IMR-90 (cell line): Measurements from ENCODE around the gene EGF. TPM values are rescaled to one million over a fixed set of nuclear protein-coding genes. Genes with fewer than 3 reads are reported as not detected.

Source experiments
- ATAC-seq: fragments of 200-7000 bp; cut with Tn5 transposase; 2 replicates; pipeline ENCODE4 v1.9.1; 2020; ENCODE audit warnings: low read depth, mild to moderate bottlenecking, moderate library complexity
- BruUV-seq: library from RNA; stranded (reverse); fragments of 400-500 nt; replicated peaks from 2 replicates; lab custom pipeline; 2021; lab: Mats Ljungman, UMichigan
- CTCF ChIA-PET: fragments of 300-600 bp; formaldehyde crosslinking; extraction: SDS; loops from one replicate; lab custom pipeline; 2021; ENCODE audit warnings: antibody characterized with exemption; lab: Yijun Ruan, JAX
- POLR2A ChIA-PET: fragments of 300-600 bp; sonication (Branson Sonifier 250); formaldehyde crosslinking; loops from one replicate; lab custom pipeline; 2022; ENCODE audit warnings: antibody characterized with exemption; ENCODE audit not compliant: unreplicated experiment; lab: Charles Lee
- DNase-seq: peaks from one replicate; pipeline ENCODE4 v3.0.0; 2013
- H2AFZ ChIP-seq: replicated peaks from 2 replicates; pipeline ENCODE3; 2013; ENCODE audit warnings: low read length, mild to moderate bottlenecking; ENCODE audit not compliant: poor library complexity
- H2AK5ac ChIP-seq: 2 replicates; pipeline ENCODE4 v1.6.1; 2013; ENCODE audit warnings: low read depth, low read length, inconsistent platforms
- H2AK9ac ChIP-seq: replicated peaks from 2 replicates; pipeline ENCODE3; 2013; ENCODE audit warnings: mild to moderate bottlenecking, low read depth, low read length, moderate library complexity; ENCODE audit not compliant: poor library complexity
- H2BK120ac ChIP-seq: 2 replicates; pipeline ENCODE4 v1.6.1; 2013; ENCODE audit warnings: low read depth, low read length, inconsistent platforms
- H2BK15ac ChIP-seq: 3 replicates; pipeline ENCODE4 v1.6.1; 2013; ENCODE audit warnings: low read depth, low read length, inconsistent platforms
- H2BK20ac ChIP-seq: 2 replicates; pipeline ENCODE4 v1.6.1; 2013; ENCODE audit warnings: low read depth, mild to moderate bottlenecking, inconsistent platforms, low read length, moderate library complexity
- H2BK5ac ChIP-seq: 2 replicates; pipeline ENCODE4 v1.6.1; 2013; ENCODE audit warnings: mild to moderate bottlenecking, low read depth, low read length, inconsistent platforms; ENCODE audit not compliant: poor library complexity, severe bottlenecking
- H3K14ac ChIP-seq: replicated peaks from 2 replicates; pipeline ENCODE4 v1.6.1; 2013; ENCODE audit warnings: low read depth, low read length, inconsistent platforms
- H3K18ac ChIP-seq: 2 replicates; pipeline ENCODE4 v1.6.1; 2013; ENCODE audit warnings: low read depth, low read length, control low read depth
- H3K23ac ChIP-seq: 2 replicates; pipeline ENCODE4 v1.6.1; 2013; ENCODE audit warnings: low read depth, low read length, inconsistent platforms
- H3K27ac ChIP-seq: 2 replicates; pipeline ENCODE4 v1.5.1; 2013; ENCODE audit warnings: mild to moderate bottlenecking, control low read depth, low read length; ENCODE audit not compliant: insufficient read depth
- H3K27me3 ChIP-seq: 2 replicates; pipeline ENCODE4 v1.6.1; 2013; ENCODE audit warnings: low read length; ENCODE audit not compliant: control insufficient read depth, insufficient read depth
- H3K36me3 ChIP-seq: 2 replicates; pipeline ENCODE4 v1.6.1; 2013; ENCODE audit warnings: low read length, mixed read lengths; ENCODE audit not compliant: control insufficient read depth, insufficient read depth
- H3K4ac ChIP-seq: 2 replicates; pipeline ENCODE4 v1.6.1; 2013; ENCODE audit warnings: low read depth, low read length, inconsistent platforms
- H3K4me1 ChIP-seq: 2 replicates; pipeline ENCODE4 v1.6.1; 2013; ENCODE audit warnings: low read length, mixed read lengths; ENCODE audit not compliant: control insufficient read depth, insufficient read depth
- H3K4me2 ChIP-seq: 2 replicates; pipeline ENCODE4 v1.6.1; 2013; ENCODE audit warnings: low read depth, mild to moderate bottlenecking, control low read depth, low read length, moderate library complexity
- H3K4me3 ChIP-seq: 2 replicates; pipeline ENCODE4 v1.5.1; 2013; ENCODE audit warnings: low read depth, mild to moderate bottlenecking, control low read depth, low read length, moderate library complexity; ENCODE audit not compliant: insufficient read depth
- H3K56ac ChIP-seq: 2 replicates; pipeline ENCODE4 v1.6.1; 2013; ENCODE audit warnings: low read length, inconsistent platforms; ENCODE audit not compliant: insufficient read depth; ENCODE audit errors: extremely low read depth
- H3K79me1 ChIP-seq, 2 experiments: 2 replicates each; pipeline ENCODE4 v1.6.1; 2013; ENCODE audit warnings: low read length in 2 of 2, inconsistent platforms in 1 of 2, low read depth in 1 of 2
- H3K9ac ChIP-seq: 2 replicates; pipeline ENCODE4 v1.6.1; 2013; ENCODE audit warnings: low read depth, low read length, control low read depth
- H3K9me1 ChIP-seq: 2 replicates; pipeline ENCODE4 v1.6.1; 2013; ENCODE audit warnings: low read length, inconsistent platforms; ENCODE audit not compliant: insufficient read depth
- H3K9me3 ChIP-seq: 2 replicates; pipeline ENCODE4 v1.6.1; 2013; ENCODE audit warnings: low read length; ENCODE audit not compliant: control insufficient read depth, insufficient read depth
- H4K20me1 ChIP-seq: 2 replicates; pipeline ENCODE4 v1.6.1; 2013; ENCODE audit warnings: low read length, inconsistent platforms; ENCODE audit not compliant: insufficient read depth
- H4K5ac ChIP-seq: 2 replicates; pipeline ENCODE4 v1.6.1; 2013; ENCODE audit warnings: mild to moderate bottlenecking, low read depth, low read length, control low read depth
- H4K8ac ChIP-seq, 2 experiments: 2 replicates each; pipeline ENCODE4 v1.6.1; 2013; ENCODE audit warnings: low read depth in 2 of 2, low read length in 2 of 2, control low read depth in 1 of 2, inconsistent platforms in 1 of 2
- H4K91ac ChIP-seq: 2 replicates; pipeline ENCODE4 v1.6.1; 2013; ENCODE audit warnings: low read depth, low read length, inconsistent platforms; ENCODE audit not compliant: insufficient read depth
- BHLHE40 ChIP-seq: fragments of 150-350 bp; IDR thresholded peaks from 2 replicates; pipeline ENCODE4 v1.6.1; 2016; ENCODE audit warnings: mild to moderate bottlenecking, low read depth, low read length
- CEBPB ChIP-seq: IDR thresholded peaks from 2 replicates; pipeline ENCODE4 v1.6.1; 2012; ENCODE audit warnings: low read depth, low read length, improper control_type of control experiment
- CHD1 ChIP-seq: IDR thresholded peaks from 2 replicates; pipeline ENCODE4 v1.6.1; 2012; ENCODE audit warnings: low read depth, low read length, improper control_type of control experiment
- FOS ChIP-seq: fragments of 150-350 bp; IDR thresholded peaks from 2 replicates; pipeline ENCODE4 v1.6.1; 2016; ENCODE audit warnings: low read depth, low read length
- MAFK ChIP-seq: IDR thresholded peaks from 2 replicates; pipeline ENCODE4 v1.6.1; 2012; ENCODE audit warnings: low read depth, low read length, improper control_type of control experiment
- MAZ ChIP-seq: IDR thresholded peaks from 2 replicates; pipeline ENCODE4 v1.6.1; 2012; ENCODE audit warnings: low read depth, mild to moderate bottlenecking, low read length, improper control_type of control experiment, moderate library complexity, borderline replicate concordance
- MXI1 ChIP-seq: IDR thresholded peaks from 2 replicates; pipeline ENCODE4 v1.6.1; 2012; ENCODE audit warnings: low read depth, mild to moderate bottlenecking, low read length, moderate library complexity, borderline replicate concordance
- NFE2L2 ChIP-seq: fragments of 150-350 bp; IDR thresholded peaks from 2 replicates; pipeline ENCODE4 v1.6.1; 2016; ENCODE audit warnings: low read depth, mild to moderate bottlenecking, low read length
- POLR2A ChIP-seq: IDR thresholded peaks from 2 replicates; pipeline ENCODE4 v1.6.1; 2012; ENCODE audit warnings: mild to moderate bottlenecking, low read depth, low read length
- RAD21 ChIP-seq: IDR thresholded peaks from 2 replicates; pipeline ENCODE4 v1.6.1; 2012; ENCODE audit warnings: low read length, improper control_type of control experiment
- RCOR1 ChIP-seq: IDR thresholded peaks from 2 replicates; pipeline ENCODE4 v1.6.1; 2012; ENCODE audit warnings: mild to moderate bottlenecking, low read length, improper control_type of control experiment; ENCODE audit not compliant: insufficient replicate concordance
- RFX5 ChIP-seq: IDR thresholded peaks from 2 replicates; pipeline ENCODE4 v1.8.0; 2012; ENCODE audit warnings: low read depth, mild to moderate bottlenecking, low read length, moderate library complexity
- SMC3 ChIP-seq: fragments of 150-350 bp; IDR thresholded peaks from 2 replicates; pipeline ENCODE4 v1.6.1; 2016; ENCODE audit warnings: low read depth, mild to moderate bottlenecking, antibody characterized with exemption, low read length, moderate library complexity
- WGBS, 2 experiments: methylation state at CpG; one replicate each; pipeline versions ENCODE4 v1.1.5 to v1.1.7; 2013; ENCODE audit warnings: missing lambda C conversion rate in 2 of 2; ENCODE audit not compliant: insufficient read length in 1 of 2; ENCODE audit errors: extremely low coverage in 2 of 2; 5-methylcytosine and 5-hydroxymethylcytosine counted together
- dilution Hi-C: fragments of 300-500 bp; cut with HindIII; formaldehyde crosslinking; loops from one replicate; pipeline ENCODE4 v1.14.3; 2018; ENCODE audit warnings: low sequenced_read_pairs; ENCODE audit not compliant: unreplicated experiment
- in situ Hi-C: fragments of 300-500 bp; cut with MboI; formaldehyde crosslinking; loops from 3 replicates; pipeline ENCODE4 v1.14.3; 2019; ENCODE audit warnings: low sequenced_read_pairs, inconsistent platforms, mixed read lengths
- intact Hi-C: fragments of 100-400 bp; cut with micrococcal nuclease; formaldehyde crosslinking; loops from 2 replicates; pipeline ENCODE4 v1.10.0; 2022
- polyA plus RNA-seq, 3 experiments: library from polyadenylated mRNA; depleted of rRNA; stranded (reverse); fragments of >200 nt; gene quantifications; 2 replicates each; pipeline ENCODE4 v1.2.3, GENCODE V29; 2012; ENCODE audit warnings: low replicate concordance in 1 of 3
- total RNA-seq: library from RNA; depleted of rRNA; stranded (reverse); fragments of >200 nt; gene quantifications from 2 replicates; pipeline ENCODE4 v1.2.3, GENCODE V29; 2012
- TF ChIP-seq, protein P1 (sequence below): conservative IDR thresholded peaks from 2 replicates; pipeline ENCODE4 v1.5.1; 2012; ENCODE audit warnings: mild to moderate bottlenecking, low read depth, low read length, improper control_type of control experiment
- TF ChIP-seq, protein P2 (sequence below): fragments of 150-350 bp; IDR thresholded peaks from 2 replicates; pipeline ENCODE4 v1.6.1; 2017; ENCODE audit warnings: mild to moderate bottlenecking, antibody characterized with exemption, low read length, low read depth
- TF ChIP-seq, protein P3 (sequence below): fragments of 150-350 bp; IDR thresholded peaks from 2 replicates; pipeline ENCODE4 v1.6.1; 2016; ENCODE audit warnings: low read depth, mild to moderate bottlenecking, low read length, moderate library complexity, borderline replicate concordance

The EGF gene
- total and polyA plus RNA-seq, 2 of the 4 experiments (the other 2 are of a cell fraction): 1.7 to 2.2 TPM

- ATAC-seq: no peak
These were observed 38.7 kb upstream of the EGF start for GRCh38 chr4:109873791-109874514.

More at GRCh38 chr4:109873791-109874514, 38.7 kb upstream of the EGF start:
- no peaks in the 10 kb centered on the region for H3K36me3 ChIP-seq
- H4K5ac ChIP-seq: no peak overlapping the region
- no peak overlapping the region for H2AK9ac ChIP-seq
- H3K79me1 ChIP-seq: no peaks in the 10 kb centered on the region
- H2BK15ac ChIP-seq: no peak overlapping the region
- no peak overlapping the region for H3K4ac ChIP-seq
- H3K4me3 ChIP-seq: no peak overlapping the region
- H3K9ac ChIP-seq: no peak overlapping the region
- H2AK5ac ChIP-seq: no peak overlapping the region
- H3K27ac ChIP-seq: no peak overlapping the region
- CTCF ChIA-PET: no interaction called here
- H3K56ac ChIP-seq: no peak overlapping the region
- in situ Hi-C loops (no loop called here), dilution Hi-C loops (no loop called here), intact Hi-C loops (no loop called here)
- TF ChIP-seq, protein P1, sequence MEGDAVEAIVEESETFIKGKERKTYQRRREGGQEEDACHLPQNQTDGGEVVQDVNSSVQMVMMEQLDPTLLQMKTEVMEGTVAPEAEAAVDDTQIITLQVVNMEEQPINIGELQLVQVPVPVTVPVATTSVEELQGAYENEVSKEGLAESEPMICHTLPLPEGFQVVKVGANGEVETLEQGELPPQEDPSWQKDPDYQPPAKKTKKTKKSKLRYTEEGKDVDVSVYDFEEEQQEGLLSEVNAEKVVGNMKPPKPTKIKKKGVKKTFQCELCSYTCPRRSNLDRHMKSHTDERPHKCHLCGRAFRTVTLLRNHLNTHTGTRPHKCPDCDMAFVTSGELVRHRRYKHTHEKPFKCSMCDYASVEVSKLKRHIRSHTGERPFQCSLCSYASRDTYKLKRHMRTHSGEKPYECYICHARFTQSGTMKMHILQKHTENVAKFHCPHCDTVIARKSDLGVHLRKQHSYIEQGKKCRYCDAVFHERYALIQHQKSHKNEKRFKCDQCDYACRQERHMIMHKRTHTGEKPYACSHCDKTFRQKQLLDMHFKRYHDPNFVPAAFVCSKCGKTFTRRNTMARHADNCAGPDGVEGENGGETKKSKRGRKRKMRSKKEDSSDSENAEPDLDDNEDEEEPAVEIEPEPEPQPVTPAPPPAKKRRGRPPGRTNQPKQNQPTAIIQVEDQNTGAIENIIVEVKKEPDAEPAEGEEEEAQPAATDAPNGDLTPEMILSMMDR: no peak
- TF ChIP-seq NFE2L2 (no peak), FOS (no peak), SMC3 (no peak), MXI1 (no peak), RFX5 (no peak), CEBPB (no peak), RCOR1 (no peak), MAZ (no peak), RAD21 (no peak), CHD1 (no peak), BHLHE40 (no peak), MAFK (no peak), POLR2A (no peak)
- TF ChIP-seq, protein P2, sequence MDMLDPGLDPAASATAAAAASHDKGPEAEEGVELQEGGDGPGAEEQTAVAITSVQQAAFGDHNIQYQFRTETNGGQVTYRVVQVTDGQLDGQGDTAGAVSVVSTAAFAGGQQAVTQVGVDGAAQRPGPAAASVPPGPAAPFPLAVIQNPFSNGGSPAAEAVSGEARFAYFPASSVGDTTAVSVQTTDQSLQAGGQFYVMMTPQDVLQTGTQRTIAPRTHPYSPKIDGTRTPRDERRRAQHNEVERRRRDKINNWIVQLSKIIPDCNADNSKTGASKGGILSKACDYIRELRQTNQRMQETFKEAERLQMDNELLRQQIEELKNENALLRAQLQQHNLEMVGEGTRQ: no peak
- TF ChIP-seq, protein P3, sequence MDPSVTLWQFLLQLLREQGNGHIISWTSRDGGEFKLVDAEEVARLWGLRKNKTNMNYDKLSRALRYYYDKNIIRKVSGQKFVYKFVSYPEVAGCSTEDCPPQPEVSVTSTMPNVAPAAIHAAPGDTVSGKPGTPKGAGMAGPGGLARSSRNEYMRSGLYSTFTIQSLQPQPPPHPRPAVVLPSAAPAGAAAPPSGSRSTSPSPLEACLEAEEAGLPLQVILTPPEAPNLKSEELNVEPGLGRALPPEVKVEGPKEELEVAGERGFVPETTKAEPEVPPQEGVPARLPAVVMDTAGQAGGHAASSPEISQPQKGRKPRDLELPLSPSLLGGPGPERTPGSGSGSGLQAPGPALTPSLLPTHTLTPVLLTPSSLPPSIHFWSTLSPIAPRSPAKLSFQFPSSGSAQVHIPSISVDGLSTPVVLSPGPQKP: no peak
- H3K4me2 ChIP-seq: no peak overlapping the region
- H3K18ac ChIP-seq: no peak overlapping the region
- H3K23ac ChIP-seq: no peak overlapping the region
- no peak overlapping the region for H2AFZ ChIP-seq
- POLR2A ChIA-PET: no interaction called here
- H2BK120ac ChIP-seq: no peak overlapping the region
- H4K91ac ChIP-seq: no peak overlapping the region
- no peaks in the 10 kb centered on the region for H3K27me3 ChIP-seq
- no peaks in the 10 kb centered on the region for H3K9me3 ChIP-seq
- no peaks in the 10 kb centered on the region for H4K20me1 ChIP-seq
- H4K8ac ChIP-seq: no peak overlapping the region
- WGBS, 2 experiments: 34% methylated on average over 5 of the region's 11 CpGs; no CpG with 5 or more reads in 1 of the 2 experiments
- H3K14ac ChIP-seq: no peak overlapping the region
- H2BK5ac ChIP-seq: no peak overlapping the region
- H3K4me1 ChIP-seq: no peaks in the 10 kb centered on the region
- DNase-seq: peak; percentile 2
- no TSS peak for BruUV-seq
- no peak overlapping the region for H2BK20ac ChIP-seq
- H3K9me1 ChIP-seq: no peaks in the 10 kb centered on the region
